ENCODE results near the gene ZNF610.
"Not testable (repeated sequence)": the region's sequence is repeated elsewhere in the genome, so short reads cannot be mapped to it uniquely, and the experiment has no call there.

ZNF610 gene

GRCh38 chr19:52336117-52336790, at the start of gene ZNF610:
Gene ZNF610 (plus strand): TSS chr19:52336243. CDS start chr19:52349173, 12,930 bp downstream.
- DNase-seq = peak; percentile 73

DNA sequence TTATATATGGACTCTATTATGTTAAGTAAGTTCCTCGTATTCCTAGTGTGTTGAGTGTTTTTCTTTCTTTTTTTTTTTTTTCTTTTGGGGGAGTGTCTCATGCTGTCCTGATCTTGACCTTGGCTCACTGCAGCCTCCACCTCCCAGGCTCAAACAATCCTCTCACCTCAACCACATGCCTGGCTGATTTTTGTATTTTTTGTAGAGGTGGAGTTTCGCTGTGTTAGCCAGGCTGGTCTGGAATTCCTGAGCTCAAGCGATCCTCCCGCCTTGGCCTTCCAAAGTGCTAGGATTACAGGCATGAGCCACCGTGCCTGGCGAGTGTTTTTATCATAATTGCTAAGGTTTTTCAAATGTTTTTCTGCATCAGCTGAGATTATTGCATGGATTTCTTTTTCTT, 49.8 kb upstream of the ZNF610 start:
- DNase-seq = no peak

DNA sequence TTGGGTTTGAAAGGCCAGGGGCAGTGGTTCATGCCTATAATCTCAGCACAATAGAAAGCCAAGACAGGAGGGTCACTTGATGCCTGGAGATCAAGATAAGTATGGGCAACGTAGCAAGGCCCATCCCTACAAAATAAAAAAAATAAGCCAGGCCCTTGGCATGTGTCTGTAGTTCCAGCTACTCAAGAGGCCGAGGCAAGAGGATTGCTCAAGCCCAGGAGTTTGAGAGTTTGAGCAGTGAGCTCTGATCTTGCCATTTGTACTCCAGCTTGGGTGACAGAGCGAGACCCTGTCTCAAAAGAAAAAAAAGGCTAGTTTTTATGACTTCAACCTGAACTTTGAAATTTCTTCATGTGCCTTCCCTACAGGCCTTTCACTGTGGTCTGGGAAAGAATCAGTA, 44.3 kb upstream of the ZNF610 start:
- DNase-seq = no peak

- DNase-seq = not testable (repeated sequence)
These were observed 43.1 kb upstream of the ZNF610 start for GRCh38 chr19:52292946-52293345.

GRCh38 chr19:52296400-52296772, 39.7 kb upstream of the ZNF610 start:
- no peak for DNase-seq

- peak; percentile 36 for DNase-seq
These were observed 39.1 kb upstream of the ZNF610 start, which contains the start of gene ZNF480 for GRCh38 chr19:52296773-52297600. Gene ZNF480 (plus strand): TSS chr19:52297169. CDS start chr19:52300413, 3,244 bp downstream.

- no peak for DNase-seq
These were observed 38.3 kb upstream of the ZNF610 start for GRCh38 chr19:52297601-52298364.

GRCh38 chr19:52307275-52307674, 28.8 kb upstream of the ZNF610 start:
- no peak for DNase-seq

DNA sequence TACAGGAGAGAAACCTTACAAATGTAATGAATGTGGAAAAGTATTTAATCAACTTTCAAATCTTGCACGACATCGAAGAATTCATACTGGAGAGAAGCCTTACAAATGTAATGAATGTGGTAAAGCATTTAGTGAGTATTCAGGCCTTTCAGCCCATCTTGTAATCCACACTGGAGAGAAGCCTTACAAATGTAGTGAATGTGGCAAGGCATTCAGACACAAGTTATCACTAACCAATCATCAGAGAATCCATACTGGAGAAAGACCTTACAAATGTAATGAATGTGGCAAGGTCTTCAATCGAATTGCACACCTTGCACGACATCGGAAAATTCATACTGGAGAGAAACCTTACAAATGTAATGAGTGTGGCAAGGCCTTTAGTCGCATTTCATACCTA, 13.6 kb upstream of the ZNF610 start:
- DNase-seq = no peak

DNA sequence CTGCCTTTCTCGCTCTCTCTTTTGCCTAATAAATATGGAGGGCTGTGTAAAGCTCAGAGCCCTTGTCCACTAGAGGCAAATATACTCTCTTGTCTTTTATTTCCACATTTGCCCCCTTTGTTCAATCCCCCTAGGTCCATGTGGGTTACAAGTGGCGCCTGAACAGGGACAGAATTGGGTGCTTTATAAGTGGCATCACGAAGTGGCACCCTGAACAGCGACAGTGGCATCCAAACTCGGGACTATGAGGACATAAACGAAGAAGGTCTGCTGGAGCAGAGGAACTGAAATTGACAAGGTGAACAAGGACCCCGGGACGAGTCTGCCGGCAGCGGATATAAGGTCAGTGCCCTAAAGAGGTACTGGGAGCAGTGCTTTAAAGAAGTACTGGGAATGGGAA, 4.3 kb upstream of the ZNF610 start:
- no peak for DNase-seq

DNA sequence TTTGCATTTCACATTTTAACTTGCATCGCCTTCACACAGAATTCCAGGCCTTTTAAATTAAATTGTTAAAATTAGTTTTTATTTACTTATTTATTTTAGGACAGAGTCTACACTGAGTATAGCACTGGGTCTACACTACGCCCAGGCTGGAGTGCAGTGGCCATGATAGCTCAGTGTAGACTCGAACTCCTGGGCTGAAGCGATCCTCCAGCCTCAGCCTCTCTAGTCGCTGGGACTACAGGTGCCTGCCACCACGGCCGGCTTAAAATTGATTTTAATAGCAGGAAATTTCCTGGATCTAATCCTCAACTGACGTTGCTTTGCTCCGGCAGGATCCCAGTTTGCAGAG, 301 bp upstream of the ZNF610 start:
- DNase-seq = no peak

DNA sequence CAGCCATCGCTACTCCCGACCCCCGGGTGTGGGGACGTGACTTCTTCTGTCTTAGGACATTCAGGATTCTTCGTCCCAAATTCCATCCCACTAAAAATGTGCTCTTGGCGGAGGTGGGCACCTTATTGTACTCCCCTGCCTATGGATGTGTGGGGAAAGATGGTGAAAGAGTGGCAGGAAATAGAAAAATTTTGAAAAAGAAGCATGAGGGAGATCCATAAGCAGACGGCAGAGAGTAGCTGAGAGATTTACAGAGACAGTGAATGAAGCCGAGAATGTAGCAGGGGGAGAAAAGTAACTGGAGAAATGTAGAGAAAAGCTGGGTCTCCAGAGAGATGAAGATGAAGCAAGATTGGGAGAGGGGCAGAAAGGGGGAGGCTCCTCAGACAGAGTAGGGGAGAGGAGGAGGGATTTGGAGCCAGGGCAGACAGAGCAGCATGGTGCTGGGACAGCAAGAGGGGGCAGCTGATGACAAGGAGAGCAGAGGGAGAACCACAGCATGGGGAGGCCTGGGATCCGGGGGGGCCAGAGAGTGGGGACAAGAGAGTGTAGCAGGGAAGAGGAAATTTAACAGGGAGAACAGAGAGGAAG, 843 bp downstream of the ZNF610 start:
- no peak for DNase-seq

DNA sequence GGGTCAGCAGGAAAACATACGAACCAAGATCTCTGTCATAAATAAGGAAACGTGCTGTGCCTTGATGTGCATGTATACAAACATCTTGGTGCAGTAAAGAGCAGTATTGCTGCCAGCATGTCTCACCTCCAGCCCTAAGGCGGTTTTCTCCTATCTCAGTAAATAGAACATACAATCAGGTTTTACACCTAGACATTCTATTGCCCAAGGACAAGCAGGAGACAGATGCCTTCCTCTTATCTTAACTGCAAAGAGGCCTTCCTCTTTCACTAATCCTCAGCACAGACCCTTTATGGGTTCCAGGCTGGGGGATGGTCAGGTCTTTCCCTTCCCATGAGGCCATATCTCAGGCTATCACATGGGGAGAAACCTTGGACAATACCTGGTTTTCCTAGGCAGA, 3.0 kb downstream of the ZNF610 start:
- DNase-seq = not testable (repeated sequence)

GRCh38 chr19:52343548-52343947, 7.5 kb downstream of the ZNF610 start:
- no peak for DNase-seq

DNA sequence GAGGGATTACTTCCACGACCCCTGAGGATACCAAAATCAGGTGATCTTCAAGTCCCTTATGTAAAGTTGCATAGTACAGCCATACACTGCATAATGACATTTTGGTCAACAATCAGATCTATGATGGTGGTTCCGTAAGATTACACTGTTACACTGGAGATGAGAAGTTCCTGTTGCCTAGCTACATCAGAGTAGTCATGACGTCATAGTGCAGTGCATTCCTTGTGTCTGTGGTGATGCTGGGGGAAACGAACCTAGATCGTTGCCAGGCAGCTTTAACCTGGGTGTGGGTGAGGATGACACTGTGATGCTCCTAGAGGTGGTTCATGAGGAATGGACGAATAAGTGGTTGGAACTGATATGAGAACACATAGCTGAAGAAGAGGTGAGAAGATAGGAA, 9.1 kb downstream of the ZNF610 start:
- DNase-seq = no peak

DNA sequence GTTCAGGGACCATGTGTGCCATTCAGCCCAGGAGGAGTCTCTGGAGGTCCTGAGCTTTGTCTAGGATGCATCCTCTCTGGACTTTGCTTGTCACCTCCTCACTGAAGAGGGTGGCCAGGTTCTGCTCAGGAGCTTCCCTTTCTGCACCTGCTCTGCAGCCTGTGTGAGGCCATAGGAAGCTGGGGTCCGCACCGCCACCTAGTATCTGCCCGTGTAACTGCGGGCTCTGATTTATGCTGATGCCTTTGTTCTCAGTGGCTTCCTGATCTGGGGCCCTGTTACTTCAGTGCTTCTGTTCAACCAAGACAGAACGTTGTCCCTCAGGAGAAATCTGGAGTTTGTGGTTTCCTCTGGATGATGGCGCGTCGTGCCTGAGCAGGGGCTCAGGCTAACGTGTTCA, 15.5 kb downstream of the ZNF610 start:
- DNase-seq = no peak

DNA sequence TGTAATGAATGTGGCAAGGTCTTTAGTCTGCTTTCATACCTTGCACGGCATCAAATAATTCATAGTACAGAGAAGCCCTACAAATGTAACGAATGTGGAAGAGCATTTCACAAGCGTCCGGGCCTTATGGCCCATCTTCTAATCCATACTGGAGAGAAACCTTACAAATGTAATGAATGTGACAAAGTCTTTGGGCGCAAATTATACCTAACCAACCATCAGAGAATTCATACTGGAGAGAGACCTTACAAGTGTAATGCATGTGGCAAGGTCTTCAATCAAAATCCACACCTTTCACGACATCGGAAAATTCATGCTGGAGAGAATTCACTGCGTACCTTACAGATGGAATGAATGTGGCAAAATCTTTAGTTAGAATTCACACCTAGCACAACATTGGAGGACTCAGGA, 30.4 kb downstream of the ZNF610 start:
- DNase-seq = no peak

DNA sequence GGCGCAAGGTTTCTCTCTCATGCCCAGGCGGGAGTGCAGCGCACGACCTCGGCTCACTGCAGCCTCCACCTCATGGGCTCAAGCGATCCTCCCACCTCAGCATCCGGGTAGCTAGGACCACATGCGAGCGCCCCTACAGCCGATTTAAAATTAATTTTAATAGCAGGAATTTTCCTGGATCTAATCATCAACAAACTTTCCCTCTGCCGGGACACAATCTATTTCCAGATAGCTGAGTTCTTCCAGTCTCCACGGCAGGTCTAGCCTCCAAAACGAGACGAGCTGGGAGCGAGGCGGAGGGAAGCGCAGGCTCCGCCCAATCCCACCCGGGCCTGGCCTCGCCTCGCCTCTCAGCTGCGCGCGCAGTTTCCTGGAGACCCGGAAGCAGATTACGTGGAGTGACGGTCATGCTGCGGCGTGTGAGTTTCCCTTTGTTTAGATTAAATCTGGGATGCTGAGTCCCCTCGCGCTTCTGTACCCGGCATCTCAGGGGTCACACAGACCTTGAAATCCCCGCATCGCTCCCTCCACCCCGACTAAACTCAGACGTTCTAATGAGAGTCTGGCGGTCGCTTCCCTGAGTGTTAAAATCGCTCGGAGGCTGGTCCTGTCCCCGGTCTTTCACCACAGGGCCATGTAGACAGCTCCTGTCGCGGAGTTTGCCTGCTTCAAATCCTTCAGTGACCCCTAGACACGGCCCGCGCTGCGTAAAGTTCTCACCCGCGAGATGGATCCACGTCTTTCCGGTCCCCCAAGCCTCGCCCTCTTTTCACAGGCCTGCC, 33.7 kb downstream of the ZNF610 start, which contains the start of gene ZNF880:
ZNF880 (plus strand) TSS at position 365 of the 782 bp plus-strand sequence; CDS start at position 408, 43 bp downstream.
- DNase-seq = peak; percentile 61

GRCh38 chr19:52370341-52370710, 34.3 kb downstream of the ZNF610 start:
- DNase-seq = no peak

GRCh38 chr19:52391135-52391534, 55.1 kb downstream of the ZNF610 start:
- no peak for DNase-seq

- peak; percentile 82 for DNase-seq
These were observed 61.5 kb downstream of the ZNF610 start, which contains the start of gene ZNF528 for GRCh38 chr19:52397310-52398080. Gene ZNF528 (plus strand): TSS chr19:52397849. CDS start chr19:52402014, 4,165 bp downstream.

Measured in DMS153 (cell line).